GM23338 (cell line): ENCODE results near the gene MFSD2A. TPM values are rescaled to one million over a fixed set of nuclear protein-coding genes. Genes with fewer than 3 reads are reported as not detected.

ENCODE experiments used
- ATAC-seq: fragments of 200-7000 bp; cut with Tn5 transposase; 3 replicates; pipeline ENCODE4 v1.9.1; 2020
- DNase-seq: peaks from one replicate; pipeline ENCODE4 v3.0.0-alpha.2; 2015; ENCODE audit warnings: low spot score
- H2AFZ ChIP-seq: fragments of 200-600 bp; sonication (generic); 2 replicates; pipeline ENCODE4 v1.8.0; 2016; ENCODE audit warnings: antibody characterized with exemption, mild to moderate bottlenecking, moderate library complexity
- H3F3A ChIP-seq: fragments of 200-600 bp; sonication (generic); replicated peaks from 2 replicates; pipeline ENCODE4 v1.8.0; 2017; ENCODE audit warnings: antibody characterized with exemption, mixed run types, low read depth
- H3K27ac ChIP-seq: fragments of 200-600 bp; sonication (generic); 2 replicates; pipeline ENCODE4 v1.6.1; 2016; ENCODE audit warnings: low read depth
- H3K27me3 ChIP-seq: fragments of 200-600 bp; sonication (generic); 2 replicates; pipeline ENCODE4 v1.8.0; 2016; ENCODE audit warnings: mild to moderate bottlenecking, mixed run types, moderate library complexity; ENCODE audit not compliant: insufficient read depth
- H3K36me3 ChIP-seq: fragments of 200-600 bp; sonication (generic); 2 replicates; pipeline ENCODE4 v1.8.0; 2016; ENCODE audit warnings: mild to moderate bottlenecking; ENCODE audit not compliant: insufficient read depth
- H3K4me1 ChIP-seq: fragments of 200-600 bp; sonication (generic); 2 replicates; pipeline ENCODE4 v1.8.0; 2016; ENCODE audit warnings: mild to moderate bottlenecking, moderate library complexity; ENCODE audit not compliant: insufficient read depth
- H3K4me2 ChIP-seq: fragments of 200-600 bp; sonication (generic); 2 replicates; pipeline ENCODE4 v1.7.1; 2017; ENCODE audit warnings: mixed run types
- H3K4me3 ChIP-seq: fragments of 200-600 bp; sonication (generic); 2 replicates; pipeline ENCODE4 v1.6.1; 2016; ENCODE audit warnings: mixed run types
- H3K79me2 ChIP-seq: fragments of 200-600 bp; sonication (generic); replicated peaks from 2 replicates; pipeline ENCODE4 v1.8.0; 2017; ENCODE audit warnings: mild to moderate bottlenecking; ENCODE audit not compliant: insufficient read depth
- H3K9me2 ChIP-seq: fragments of 200-600 bp; sonication (generic); 2 replicates; pipeline ENCODE4 v1.8.0; 2017; ENCODE audit not compliant: insufficient read depth
- H4K20me1 ChIP-seq: fragments of 200-600 bp; sonication (generic); replicated peaks from 2 replicates; pipeline ENCODE4 v1.8.0; 2017; ENCODE audit warnings: mild to moderate bottlenecking; ENCODE audit not compliant: insufficient read depth
- H3K27ac Mint-ChIP-seq: 2 replicates; pipeline ENCODE4 v1.8.0; 2020; ENCODE audit warnings: inconsistent platforms, mild to moderate bottlenecking, moderate library complexity, mixed read lengths
- H3K27me3 Mint-ChIP-seq: 3 replicates; pipeline ENCODE4 v1.8.0; 2022; ENCODE audit warnings: low read depth, mild to moderate bottlenecking, moderate library complexity, mixed read lengths, inconsistent platforms; ENCODE audit not compliant: insufficient read depth, poor library complexity
- H3K36me3 Mint-ChIP-seq: 3 replicates; pipeline ENCODE4 v1.8.0; 2021; ENCODE audit warnings: low read depth, mild to moderate bottlenecking, inconsistent platforms, moderate library complexity, mixed read lengths
- H3K4me1 Mint-ChIP-seq: 3 replicates; pipeline ENCODE4 v1.8.0; 2020; ENCODE audit warnings: mild to moderate bottlenecking, inconsistent platforms, mixed read lengths
- H3K4me3 Mint-ChIP-seq: 3 replicates; pipeline ENCODE4 v1.8.0; 2021; ENCODE audit warnings: moderate library complexity, mild to moderate bottlenecking, inconsistent platforms, mixed read lengths
- H3K9me3 Mint-ChIP-seq: 3 replicates; pipeline ENCODE4 v1.8.0; 2020; ENCODE audit warnings: moderate library complexity, mild to moderate bottlenecking, inconsistent platforms, mixed read lengths
- EZH2 ChIP-seq: fragments of 200-600 bp; sonication (generic); IDR thresholded peaks from one replicate; pipeline ENCODE4 v1.8.0; 2017; ENCODE audit warnings: antibody characterized with exemption, mild to moderate bottlenecking, low read depth; ENCODE audit not compliant: unreplicated experiment
- EZH2phosphoT487 ChIP-seq: fragments of 200-600 bp; sonication (generic); IDR thresholded peaks from one replicate; pipeline ENCODE4 v1.8.1; 2018; ENCODE audit warnings: antibody characterized with exemption; ENCODE audit not compliant: unreplicated experiment
- JUNB ChIP-seq: IDR thresholded peaks from one replicate; pipeline ENCODE4 v1.6.1; 2016; ENCODE audit warnings: antibody characterized with exemption; ENCODE audit not compliant: unreplicated experiment
- NANOG ChIP-seq: IDR thresholded peaks from 2 replicates; pipeline ENCODE4 v1.6.1; 2016; ENCODE audit warnings: antibody characterized with exemption, borderline replicate concordance
- REST ChIP-seq: IDR thresholded peaks from one replicate; pipeline ENCODE4 v1.6.1; 2018; ENCODE audit warnings: antibody characterized with exemption; ENCODE audit not compliant: unreplicated experiment
- STAT1 ChIP-seq: IDR thresholded peaks from one replicate; pipeline ENCODE4 v1.6.1; 2016; ENCODE audit warnings: antibody characterized with exemption; ENCODE audit not compliant: unreplicated experiment
- ZNF114 ChIP-seq: fragments of 250-450 bp; sonication (Bioruptor Pico); IDR thresholded peaks from 2 replicates; pipeline ENCODE4 v1.5.0; 2020; ENCODE audit warnings: mild to moderate bottlenecking, moderate library complexity
- ZNF331 ChIP-seq: fragments of 250-450 bp; sonication (Bioruptor Pico); IDR thresholded peaks from 2 replicates; pipeline ENCODE4 v1.5.0; 2020; ENCODE audit warnings: low read depth, mild to moderate bottlenecking, moderate library complexity
- polyA plus RNA-seq: library from polyadenylated mRNA; unstranded; fragments of >200 nt; fragmentation: Nextera tagmentation; extraction: Ambion mirVana; gene quantifications from 2 replicates; pipeline ENCODE4 v1.2.1, GENCODE V29; 2016
- total RNA-seq: library from RNA; depleted of rRNA; stranded (reverse); fragments of >200 nt; shearing (Covaris generic); gene quantifications from 2 replicates; pipeline ENCODE4 v1.2.3, GENCODE V29; 2014
- TF ChIP-seq, protein P1 (sequence below): IDR thresholded peaks from 2 replicates; pipeline ENCODE4 v1.6.1; 2016; ENCODE audit warnings: antibody characterized with exemption
- TF ChIP-seq, protein P2 (sequence below), 2 experiments: fragments of 200-600 bp in 1 of 2; sonication (generic) in 1 of 2; conservative IDR thresholded peaks; 2 replicates each; pipeline versions ENCODE4 v1.5.1 to v1.6.1; 2016 to 2017; ENCODE audit warnings: antibody characterized with exemption in 2 of 2, low read depth in 2 of 2, mild to moderate bottlenecking in 2 of 2, moderate library complexity in 1 of 2

Gene MFSD2A
- total and polyA plus RNA-seq, 2 experiments from 2014 or later = 16.1 to 23.9 TPM

GRCh38 chr1:39928809-39929587, 25.9 kb upstream of the MFSD2A start:
- Histone ChIP-seq H3K27ac (no peak overlapping the region), H3K4me2 (no peak overlapping the region), H3K4me1 (no peaks in the 10 kb centered on the region), H2AFZ (no peak overlapping the region), H3K9me2 (no peaks in the 10 kb centered on the region), H3K79me2 (no peaks in the 10 kb centered on the region), H3K27me3 (peaks cover 3% of the 10 kb centered on the region; the same call in 1 of the 2 replicates), H3K4me3 (no peak overlapping the region), H3F3A (0 out of 2 replicates have a peak, but pooled peaks cover 6% of the 10 kb centered on the region), H3K36me3 (no peaks in the 10 kb centered on the region), H4K20me1 (no peaks in the 10 kb centered on the region)
- Mint-ChIP-seq H3K9me3 (no peaks in the 10 kb centered on the region), H3K36me3 (no peaks in the 10 kb centered on the region; the same call in 2 of the 3 replicates), H3K4me1 (peaks cover 10% of the 10 kb centered on the region), H3K27me3 (peaks cover 19% of the 10 kb centered on the region), H3K27ac (no peak overlapping the region), H3K4me3 (no peak overlapping the region)
- no peak for DNase-seq
- TF ChIP-seq, protein P1, sequence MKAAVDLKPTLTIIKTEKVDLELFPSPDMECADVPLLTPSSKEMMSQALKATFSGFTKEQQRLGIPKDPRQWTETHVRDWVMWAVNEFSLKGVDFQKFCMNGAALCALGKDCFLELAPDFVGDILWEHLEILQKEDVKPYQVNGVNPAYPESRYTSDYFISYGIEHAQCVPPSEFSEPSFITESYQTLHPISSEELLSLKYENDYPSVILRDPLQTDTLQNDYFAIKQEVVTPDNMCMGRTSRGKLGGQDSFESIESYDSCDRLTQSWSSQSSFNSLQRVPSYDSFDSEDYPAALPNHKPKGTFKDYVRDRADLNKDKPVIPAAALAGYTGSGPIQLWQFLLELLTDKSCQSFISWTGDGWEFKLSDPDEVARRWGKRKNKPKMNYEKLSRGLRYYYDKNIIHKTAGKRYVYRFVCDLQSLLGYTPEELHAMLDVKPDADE = no peak
- ATAC-seq = no peak

- Mint-ChIP-seq H3K4me3 (no peak overlapping the region), H3K27me3 (peaks cover 10% of the 10 kb centered on the region), H3K36me3 (no peaks in the 10 kb centered on the region; the same call in 2 of the 3 replicates), H3K27ac (no peak overlapping the region), H3K4me1 (no peaks in the 10 kb centered on the region), H3K9me3 (no peaks in the 10 kb centered on the region; the same call in 2 of the 3 replicates)
- ATAC-seq (no peak), DNase-seq (no peak)
- Histone ChIP-seq H3K4me2 (no peak overlapping the region), H3K4me3 (no peak overlapping the region), H3K9me2 (0 out of 2 replicates have a peak, but pooled peaks cover 5% of the 10 kb centered on the region), H3K27me3 (no peaks in the 10 kb centered on the region), H2AFZ (peak overlapping the region; percentile 7; the same call in 1 of the 2 replicates), H3K4me1 (no peaks in the 10 kb centered on the region), H3K36me3 (no peaks in the 10 kb centered on the region), H3F3A (no peaks in the 10 kb centered on the region), H3K79me2 (no peaks in the 10 kb centered on the region), H4K20me1 (no peaks in the 10 kb centered on the region), H3K27ac (no peak overlapping the region)
- TF ChIP-seq REST = no peak
- TF ChIP-seq, protein P2, sequence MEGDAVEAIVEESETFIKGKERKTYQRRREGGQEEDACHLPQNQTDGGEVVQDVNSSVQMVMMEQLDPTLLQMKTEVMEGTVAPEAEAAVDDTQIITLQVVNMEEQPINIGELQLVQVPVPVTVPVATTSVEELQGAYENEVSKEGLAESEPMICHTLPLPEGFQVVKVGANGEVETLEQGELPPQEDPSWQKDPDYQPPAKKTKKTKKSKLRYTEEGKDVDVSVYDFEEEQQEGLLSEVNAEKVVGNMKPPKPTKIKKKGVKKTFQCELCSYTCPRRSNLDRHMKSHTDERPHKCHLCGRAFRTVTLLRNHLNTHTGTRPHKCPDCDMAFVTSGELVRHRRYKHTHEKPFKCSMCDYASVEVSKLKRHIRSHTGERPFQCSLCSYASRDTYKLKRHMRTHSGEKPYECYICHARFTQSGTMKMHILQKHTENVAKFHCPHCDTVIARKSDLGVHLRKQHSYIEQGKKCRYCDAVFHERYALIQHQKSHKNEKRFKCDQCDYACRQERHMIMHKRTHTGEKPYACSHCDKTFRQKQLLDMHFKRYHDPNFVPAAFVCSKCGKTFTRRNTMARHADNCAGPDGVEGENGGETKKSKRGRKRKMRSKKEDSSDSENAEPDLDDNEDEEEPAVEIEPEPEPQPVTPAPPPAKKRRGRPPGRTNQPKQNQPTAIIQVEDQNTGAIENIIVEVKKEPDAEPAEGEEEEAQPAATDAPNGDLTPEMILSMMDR (conservative IDR thresholded peaks at IDR 0.05; ENCODE audit: low read depth in 2 of 2) = no peak
- no peak for TF ChIP-seq STAT1
- no peak for TF ChIP-seq EZH2
- TF ChIP-seq ZNF331 (CRISPR knock-in tag) = no peak
- TF ChIP-seq ZNF114 = no peak
- no peak for TF ChIP-seq NANOG
- TF ChIP-seq, protein P1 = no peak
- no peak for TF ChIP-seq JUNB
- TF ChIP-seq EZH2phosphoT487 = no peak
Measured at GRCh38 chr1:39933956-39934941, 20.7 kb upstream of the MFSD2A start.
